ENCODE results near the gene SPINT2. TPM values are rescaled to one million over a fixed set of nuclear protein-coding genes. Genes with fewer than 3 reads are reported as not detected.

The SPINT2 gene
- polyA plus RNA-seq, 1 donor from 2014 or later, result 236 TPM

- no peaks in the 10 kb centered on the region for H3K36me3 ChIP-seq (ENCODE audit: insufficient read depth, low read length)
- H2AFZ ChIP-seq (ENCODE audit: low read depth, low read length), result no peak overlapping the region
- no peak overlapping the region for H3K4me3 ChIP-seq (ENCODE audit: low read length)
- no peak overlapping the region for H3K9ac ChIP-seq (ENCODE audit: low read length)
- no peak overlapping the region for H3K4me2 ChIP-seq (ENCODE audit: low read length)
- no peak overlapping the region for H3K27ac ChIP-seq (ENCODE audit: low read length)
- H3K27me3 ChIP-seq (ENCODE audit: insufficient read depth, low read depth, low read length), result no peaks in the 10 kb centered on the region
- H3F3A ChIP-seq (ENCODE audit: insufficient read depth, low read length, poor library complexity, severe bottlenecking), result no peaks in the 10 kb centered on the region
- H3K9me2 ChIP-seq (ENCODE audit: insufficient read depth, low read length), result no peaks in the 10 kb centered on the region
- H3K9me3 ChIP-seq (ENCODE audit: low read length), result no peaks in the 10 kb centered on the region
- H3K79me2 ChIP-seq (replicated peaks; ENCODE audit: insufficient read depth, low read length), result no peaks in the 10 kb centered on the region
- no peaks in the 10 kb centered on the region for H4K20me1 ChIP-seq (ENCODE audit: insufficient read depth)
- TF ChIP-seq SMC3 (conservative IDR thresholded peaks at IDR 0.05; ENCODE audit: poor library complexity), result no peak
These were observed 67.4 kb downstream of the SPINT2 start for GRCh38 chr19:38331728-38332127.

GRCh38 chr19:38333245-38333644 lies 68.9 kb downstream of the SPINT2 start:
- Histone ChIP-seq H3K9me3 (ENCODE audit: low read length) (no peaks in the 10 kb centered on the region), H2AFZ (ENCODE audit: low read depth, low read length) (no peak overlapping the region), H3K9ac (ENCODE audit: low read length) (no peak overlapping the region), H3K27me3 (ENCODE audit: insufficient read depth, low read depth, low read length) (no peaks in the 10 kb centered on the region), H4K20me1 (ENCODE audit: insufficient read depth) (no peaks in the 10 kb centered on the region), H3K27ac (ENCODE audit: low read length) (no peak overlapping the region), H3K4me3 (ENCODE audit: low read length) (no peak overlapping the region), H3K4me2 (ENCODE audit: low read length) (no peak overlapping the region), H3K36me3 (ENCODE audit: insufficient read depth, low read length) (no peaks in the 10 kb centered on the region), H3K9me2 (ENCODE audit: insufficient read depth, low read length) (no peaks in the 10 kb centered on the region), H3K79me2 (replicated peaks; ENCODE audit: insufficient read depth, low read length) (peaks cover 3% of the 10 kb centered on the region), H3F3A (ENCODE audit: insufficient read depth, low read length, poor library complexity, severe bottlenecking) (no peaks in the 10 kb centered on the region)
- TF ChIP-seq MXI1 (conservative IDR thresholded peaks at IDR 0.05; ENCODE audit: poor library complexity, severe bottlenecking), result no peak
- TF ChIP-seq SMC3 (conservative IDR thresholded peaks at IDR 0.05; ENCODE audit: poor library complexity), result no peak
- no peak for TF ChIP-seq EP300 (conservative IDR thresholded peaks at IDR 0.05; ENCODE audit: poor library complexity, severe bottlenecking)
- TF ChIP-seq POLR2AphosphoS5 (IDR thresholded peaks at IDR 0.05), result no peak
- TF ChIP-seq REST (IDR thresholded peaks at IDR 0.05; ENCODE audit: borderline replicate concordance), result no peak
- TF ChIP-seq EZH2 (IDR thresholded peaks at IDR 0.05; ENCODE audit: borderline replicate concordance, insufficient read depth, low read length, poor library complexity, severe bottlenecking), result no peak
- TF ChIP-seq RAD21 (conservative IDR thresholded peaks at IDR 0.05), result no peak
- TF ChIP-seq TAF1 (IDR thresholded peaks at IDR 0.05; ENCODE audit: low read depth), result no peak
- no peak for TF ChIP-seq CTCF (IDR thresholded peaks at IDR 0.05; ENCODE audit: poor library complexity, severe bottlenecking)
